PFSK-1 (cell line): ENCODE measurements around the gene FOSL1.

Source experiments
- FOXP2 ChIP-seq: optimal IDR thresholded peaks from 2 replicates; pipeline ENCODE3; 2011; ENCODE audit warnings: borderline replicate concordance, control low read depth, inconsistent platforms; ENCODE audit not compliant: insufficient read depth; ENCODE audit errors: extremely low read length, extremely low read depth
- POLR2AphosphoS5 ChIP-seq: IDR thresholded peaks from 2 replicates; pipeline ENCODE4 v1.6.1; 2012; ENCODE audit warnings: low read depth, mild to moderate bottlenecking, control low read depth, low read length, moderate library complexity
- REST ChIP-seq, 2 experiments: IDR thresholded peaks; 2 replicates each; pipeline versions ENCODE4 v1.6.1 to v1.8.0; 2011 to 2012; ENCODE audit warnings: low read depth in 2 of 2, low read length in 2 of 2, control low read depth in 1 of 2, inconsistent platforms in 1 of 2, mild to moderate bottlenecking in 1 of 2, moderate library complexity in 1 of 2; ENCODE audit not compliant: insufficient read depth in 1 of 2
- SIN3A ChIP-seq: IDR thresholded peaks from 2 replicates; pipeline ENCODE4 v1.6.1; 2012; ENCODE audit warnings: mild to moderate bottlenecking, low read length, moderate library complexity, borderline replicate concordance; ENCODE audit not compliant: insufficient read depth
- TAF1 ChIP-seq: IDR thresholded peaks from 2 replicates; pipeline ENCODE4 v1.6.1; 2012; ENCODE audit warnings: low read length, control low read depth, borderline replicate concordance; ENCODE audit not compliant: insufficient read depth

Gene FOSL1

GRCh38 chr11:65857853-65858680 is 42.1 kb downstream of the FOSL1 start, which contains the start of gene CFL1:
CFL1 (minus strand) TSS chr11:65858180; CDS start chr11:65858099, 81 bp downstream.
- TF ChIP-seq TAF1 (peak; percentile 97), REST (IDR thresholded peaks at IDR 0.05; ENCODE audit: insufficient read depth in 1 of 2, low read depth in 2 of 2, low read length in 2 of 2) (peak in 1 of 2 experiments; percentile 64; a peak in 1 of 4 replicates), SIN3A (peak; percentile 96; the same call in 1 of the 2 replicates), FOXP2 (no peak), POLR2AphosphoS5 (peak; percentile 100)

- no peak for TF ChIP-seq REST (IDR thresholded peaks at IDR 0.05; ENCODE audit: insufficient read depth in 1 of 2, low read depth in 2 of 2, low read length in 2 of 2)
- no peak for TF ChIP-seq POLR2AphosphoS5
- no peak for TF ChIP-seq SIN3A
- no peak for TF ChIP-seq FOXP2
- TF ChIP-seq TAF1: no peak
Measured at GRCh38 chr11:65857500-65857852, 42.7 kb downstream of the FOSL1 start.

GRCh38 chr11:65856689-65857499 is 43.3 kb downstream of the FOSL1 start:
- TF ChIP-seq TAF1: no peak
- TF ChIP-seq REST (IDR thresholded peaks at IDR 0.05; ENCODE audit: insufficient read depth in 1 of 2, low read depth in 2 of 2, low read length in 2 of 2): no peak
- TF ChIP-seq FOXP2: no peak
- TF ChIP-seq POLR2AphosphoS5: no peak; the same call in 1 of the 2 replicates
- TF ChIP-seq SIN3A: no peak

GRCh38 chr11:65855927-65856363 is 44.2 kb downstream of the FOSL1 start:
- TF ChIP-seq REST (IDR thresholded peaks at IDR 0.05; ENCODE audit: insufficient read depth in 1 of 2, low read depth in 2 of 2, low read length in 2 of 2) (no peak), TAF1 (no peak), POLR2AphosphoS5 (no peak), SIN3A (no peak)
